OCI-LY1 (cell line): ENCODE measurements around the gene PTPRE.

Source experiments
- H2AFZ ChIP-seq: fragments of 200-600 bp; sonication (generic), shearing (Covaris generic); 2 replicates; pipeline ENCODE4 v1.6.0; 2014; ENCODE audit warnings: antibody characterized with exemption, mild to moderate bottlenecking, low read length
- H3F3A ChIP-seq: fragments of 200-600 bp; sonication (generic), shearing (Covaris generic); 2 replicates; pipeline ENCODE4 v1.6.0; 2014; ENCODE audit warnings: mild to moderate bottlenecking, antibody characterized with exemption, low read length, moderate library complexity; ENCODE audit not compliant: insufficient read depth
- H3K27ac ChIP-seq: fragments of 200-600 bp; sonication (generic); 2 replicates; pipeline ENCODE4 v1.5.1; 2014; ENCODE audit warnings: low read length, mixed run types, mild to moderate bottlenecking, low read depth; ENCODE audit not compliant: poor library complexity, severe bottlenecking
- H3K27me3 ChIP-seq: fragments of 200-600 bp; sonication (generic); 2 replicates; pipeline ENCODE4 v1.6.0; 2014; ENCODE audit warnings: antibody characterized with exemption, mild to moderate bottlenecking, low read length, moderate library complexity; ENCODE audit not compliant: insufficient read depth
- H3K36me3 ChIP-seq: fragments of 200-600 bp; sonication (generic); 2 replicates; pipeline ENCODE4 v1.6.1; 2014; ENCODE audit warnings: mild to moderate bottlenecking, antibody characterized with exemption, low read length, moderate library complexity, mixed read lengths; ENCODE audit not compliant: insufficient read depth
- H3K4me1 ChIP-seq: fragments of 200-600 bp; sonication (generic); 2 replicates; pipeline ENCODE4 v1.5.1; 2014; ENCODE audit warnings: mild to moderate bottlenecking, low read length, moderate library complexity; ENCODE audit not compliant: insufficient read depth, severe bottlenecking
- H3K4me2 ChIP-seq: fragments of 200-600 bp; sonication (generic), shearing (Covaris generic); 2 replicates; pipeline ENCODE4 v1.6.1; 2014; ENCODE audit warnings: low read length
- H3K4me3 ChIP-seq: fragments of 200-600 bp; sonication (generic); 2 replicates; pipeline ENCODE4 v1.5.1; 2014; ENCODE audit warnings: low read length, low read depth, mild to moderate bottlenecking, mixed read lengths; ENCODE audit not compliant: poor library complexity, severe bottlenecking
- H3K79me2 ChIP-seq: fragments of 200-600 bp; shearing (Covaris generic); 2 replicates; pipeline ENCODE4 v1.6.1; 2016; ENCODE audit warnings: mixed run types, low read length, mixed read lengths; ENCODE audit not compliant: insufficient read depth
- H3K9ac ChIP-seq: fragments of 200-600 bp; sonication (generic), shearing (Covaris generic); 2 replicates; pipeline ENCODE4 v1.6.1; 2014; ENCODE audit warnings: mild to moderate bottlenecking, low read length, mixed read lengths
- H3K9me2 ChIP-seq: fragments of 200-600 bp; sonication (generic), shearing (Covaris generic); 2 replicates; pipeline ENCODE4 v1.6.1; 2014; ENCODE audit warnings: low read depth, mild to moderate bottlenecking, low read length, mixed read lengths
- H3K9me3 ChIP-seq: fragments of 200-600 bp; shearing (Covaris generic); 2 replicates; pipeline ENCODE4 v1.6.1; 2014; ENCODE audit warnings: low read length, mixed read lengths
- H4K20me1 ChIP-seq: fragments of 200-600 bp; sonication (generic), shearing (Covaris generic); 2 replicates; pipeline ENCODE4 v1.6.0; 2016; ENCODE audit warnings: mild to moderate bottlenecking, low read length; ENCODE audit not compliant: insufficient read depth
- EZH2 ChIP-seq: fragments of 200-600 bp; sonication (generic), shearing (Covaris generic); IDR thresholded peaks from 2 replicates; pipeline ENCODE4 v1.8.0; 2017; ENCODE audit warnings: borderline replicate concordance, mixed run types, mild to moderate bottlenecking, antibody characterized with exemption, low read length, moderate library complexity, mixed read lengths
- TF ChIP-seq, protein P1 (sequence below): fragments of 200-600 bp; sonication (generic), shearing (Covaris generic); IDR thresholded peaks from 2 replicates; pipeline ENCODE4 v1.5.1; 2017; ENCODE audit warnings: mild to moderate bottlenecking, antibody characterized with exemption, low read length, moderate library complexity, mixed read lengths

PTPRE gene

DNA sequence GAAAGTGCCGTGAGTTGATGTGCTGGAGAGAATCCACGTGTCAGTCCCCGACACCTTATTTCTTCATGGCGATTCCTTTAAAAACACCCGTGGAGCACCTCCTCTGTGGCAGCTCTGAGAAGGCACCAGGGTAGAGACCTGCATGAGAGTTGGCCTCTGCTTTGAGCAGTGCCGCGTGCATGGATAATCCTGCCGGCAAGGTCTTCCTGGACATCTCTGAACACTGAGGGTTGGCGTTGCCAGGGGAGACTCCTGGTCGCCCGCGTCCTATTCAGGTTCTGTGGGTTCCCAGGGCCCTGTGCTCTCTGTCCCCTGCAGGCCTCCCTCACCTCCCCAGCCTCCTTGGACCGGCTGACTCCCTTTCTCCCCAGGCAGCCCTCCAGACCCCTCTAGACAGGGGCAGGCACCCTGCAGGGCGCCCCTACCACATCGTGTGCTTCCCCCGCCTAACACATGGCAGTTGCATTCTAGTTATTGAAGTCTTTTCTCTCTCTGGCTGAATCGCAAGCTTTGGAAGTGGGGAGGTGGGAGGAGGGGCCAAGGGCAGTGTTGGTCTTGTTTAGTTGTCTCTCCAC is 123.7 kb downstream of the PTPRE start:
- no peak overlapping the region for H3K4me2 ChIP-seq
- H3K79me2 ChIP-seq = no peaks in the 10 kb centered on the region
- no peak overlapping the region for H3K9ac ChIP-seq
- H3F3A ChIP-seq = no peaks in the 10 kb centered on the region
- no peaks in the 10 kb centered on the region for H3K36me3 ChIP-seq
- TF ChIP-seq EZH2 = no peak
- TF ChIP-seq, protein P1, sequence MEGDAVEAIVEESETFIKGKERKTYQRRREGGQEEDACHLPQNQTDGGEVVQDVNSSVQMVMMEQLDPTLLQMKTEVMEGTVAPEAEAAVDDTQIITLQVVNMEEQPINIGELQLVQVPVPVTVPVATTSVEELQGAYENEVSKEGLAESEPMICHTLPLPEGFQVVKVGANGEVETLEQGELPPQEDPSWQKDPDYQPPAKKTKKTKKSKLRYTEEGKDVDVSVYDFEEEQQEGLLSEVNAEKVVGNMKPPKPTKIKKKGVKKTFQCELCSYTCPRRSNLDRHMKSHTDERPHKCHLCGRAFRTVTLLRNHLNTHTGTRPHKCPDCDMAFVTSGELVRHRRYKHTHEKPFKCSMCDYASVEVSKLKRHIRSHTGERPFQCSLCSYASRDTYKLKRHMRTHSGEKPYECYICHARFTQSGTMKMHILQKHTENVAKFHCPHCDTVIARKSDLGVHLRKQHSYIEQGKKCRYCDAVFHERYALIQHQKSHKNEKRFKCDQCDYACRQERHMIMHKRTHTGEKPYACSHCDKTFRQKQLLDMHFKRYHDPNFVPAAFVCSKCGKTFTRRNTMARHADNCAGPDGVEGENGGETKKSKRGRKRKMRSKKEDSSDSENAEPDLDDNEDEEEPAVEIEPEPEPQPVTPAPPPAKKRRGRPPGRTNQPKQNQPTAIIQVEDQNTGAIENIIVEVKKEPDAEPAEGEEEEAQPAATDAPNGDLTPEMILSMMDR = no peak
- H3K4me1 ChIP-seq = no peaks in the 10 kb centered on the region
- H3K4me3 ChIP-seq = no peak overlapping the region
- no peak overlapping the region for H2AFZ ChIP-seq
- H4K20me1 ChIP-seq = no peaks in the 10 kb centered on the region
- no peaks in the 10 kb centered on the region for H3K9me2 ChIP-seq
- H3K9me3 ChIP-seq = no peaks in the 10 kb centered on the region
- H3K27me3 ChIP-seq = peaks cover 9% of the 10 kb centered on the region; the same call in 1 of the 2 replicates
- H3K27ac ChIP-seq = no peak overlapping the region

DNA sequence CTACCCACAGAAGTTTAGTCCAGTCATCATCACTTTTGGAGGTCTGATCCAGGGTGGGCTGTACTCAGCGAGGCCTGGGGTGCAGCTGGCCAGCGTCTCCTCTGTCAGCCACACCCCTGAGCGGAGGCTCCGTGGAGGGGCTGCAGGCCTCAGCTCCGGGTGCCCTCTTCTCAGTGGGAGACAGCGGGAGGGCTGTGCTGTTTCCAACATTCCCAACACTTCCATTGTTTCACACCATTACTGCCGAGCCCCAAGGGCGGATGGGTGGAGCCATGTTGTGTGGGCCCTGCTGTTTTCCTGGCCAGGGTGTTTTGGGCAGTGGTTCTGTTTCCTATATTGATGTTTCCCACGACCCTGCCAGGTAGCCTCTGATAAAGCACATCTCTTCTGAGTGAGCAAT is 124.3 kb downstream of the PTPRE start:
- Histone ChIP-seq H4K20me1 (no peaks in the 10 kb centered on the region), H3K9me2 (no peaks in the 10 kb centered on the region), H3K27me3 (peaks cover 9% of the 10 kb centered on the region; the same call in 1 of the 2 replicates), H3K27ac (no peak overlapping the region), H3K36me3 (no peaks in the 10 kb centered on the region), H3K9ac (no peak overlapping the region), H3K79me2 (no peaks in the 10 kb centered on the region), H2AFZ (no peak overlapping the region), H3K9me3 (no peaks in the 10 kb centered on the region), H3K4me3 (no peak overlapping the region), H3K4me2 (no peak overlapping the region), H3F3A (no peaks in the 10 kb centered on the region), H3K4me1 (no peaks in the 10 kb centered on the region)
- TF ChIP-seq EZH2 = no peak
- TF ChIP-seq, protein P1 = no peak

DNA sequence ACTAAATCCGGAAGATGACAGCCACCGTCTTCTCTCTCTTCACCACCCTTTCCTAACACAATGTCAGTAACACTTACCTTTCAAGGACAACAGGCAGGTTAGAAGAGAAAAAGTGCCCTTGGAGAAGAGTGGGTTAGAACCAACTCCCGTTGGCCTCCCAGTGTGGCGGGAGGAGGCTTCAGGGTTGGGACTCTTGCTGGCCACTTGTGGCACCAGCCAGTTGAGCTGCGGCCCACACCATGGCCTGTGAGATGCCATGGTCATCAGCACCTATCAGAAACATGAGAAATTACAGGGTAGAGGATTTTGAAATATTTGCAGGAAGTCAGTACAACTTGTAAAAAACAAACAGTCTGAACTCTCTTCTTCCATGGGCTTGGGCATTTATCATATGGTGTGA is 125.6 kb downstream of the PTPRE start:
- H3K36me3 ChIP-seq = no peaks in the 10 kb centered on the region
- no peaks in the 10 kb centered on the region for H3K9me3 ChIP-seq
- no peak overlapping the region for H3K9ac ChIP-seq
- TF ChIP-seq, protein P1 = no peak
- no peak for TF ChIP-seq EZH2
- no peaks in the 10 kb centered on the region for H3K79me2 ChIP-seq
- no peak overlapping the region for H2AFZ ChIP-seq
- no peaks in the 10 kb centered on the region for H3K9me2 ChIP-seq
- H3K4me2 ChIP-seq = no peak overlapping the region
- no peak overlapping the region for H3K4me3 ChIP-seq
- no peaks in the 10 kb centered on the region for H4K20me1 ChIP-seq
- H3K27me3 ChIP-seq = peaks cover 9% of the 10 kb centered on the region; the same call in 1 of the 2 replicates
- no peaks in the 10 kb centered on the region for H3K4me1 ChIP-seq
- H3K27ac ChIP-seq = no peak overlapping the region
- no peaks in the 10 kb centered on the region for H3F3A ChIP-seq
